GM20431 (cell line): ENCODE measurements around the gene CNOT2.
"Not testable (repeated sequence)": the region's sequence is repeated elsewhere in the genome, so short reads cannot be mapped to it uniquely, and the experiment has no call there.

Experiments
- in situ Hi-C: fragments of 300-500 bp; cut with MseI, MboI; formaldehyde crosslinking; loops from one replicate; pipeline ENCODE4 v1.15.0; 2020; ENCODE audit warnings: low sequenced_read_pairs; ENCODE audit not compliant: unreplicated experiment

The CNOT2 gene

DNA sequence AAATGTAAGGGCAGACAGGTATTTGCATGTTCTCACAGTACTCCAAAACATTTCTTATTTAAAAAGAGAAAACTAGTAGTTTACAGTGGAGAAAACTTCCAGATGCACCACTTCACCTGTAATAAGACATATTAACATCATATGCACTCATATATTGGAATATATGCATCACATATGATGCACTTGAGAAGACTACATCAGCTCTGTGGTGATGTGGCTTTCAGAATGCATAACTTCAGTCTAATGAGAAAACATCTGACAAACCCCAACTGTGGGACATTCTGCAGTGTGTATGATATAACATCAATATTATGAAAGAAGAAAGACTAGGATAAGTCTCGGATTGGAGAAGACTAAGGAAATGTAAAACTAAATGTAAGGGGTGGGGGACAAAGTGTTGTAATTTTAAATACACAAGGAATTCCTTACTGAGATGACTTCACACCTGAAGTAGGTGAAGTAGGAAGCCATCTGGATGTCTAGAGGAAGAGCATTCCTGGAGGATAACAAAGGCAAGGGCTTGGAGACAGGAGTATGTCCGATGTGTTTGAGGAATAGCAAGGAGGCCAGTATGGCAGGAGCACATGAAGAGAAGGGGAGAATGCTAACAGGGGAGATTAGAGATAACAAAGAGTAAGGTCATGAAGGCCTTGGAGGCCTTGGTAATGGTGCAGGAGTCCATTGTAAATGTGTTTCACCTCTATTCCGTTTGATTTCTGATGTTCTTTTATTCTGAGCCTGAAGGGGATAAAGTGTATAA lies 49.0 kb downstream of the CNOT2 start:
- in situ Hi-C loops = no loop called here

DNA sequence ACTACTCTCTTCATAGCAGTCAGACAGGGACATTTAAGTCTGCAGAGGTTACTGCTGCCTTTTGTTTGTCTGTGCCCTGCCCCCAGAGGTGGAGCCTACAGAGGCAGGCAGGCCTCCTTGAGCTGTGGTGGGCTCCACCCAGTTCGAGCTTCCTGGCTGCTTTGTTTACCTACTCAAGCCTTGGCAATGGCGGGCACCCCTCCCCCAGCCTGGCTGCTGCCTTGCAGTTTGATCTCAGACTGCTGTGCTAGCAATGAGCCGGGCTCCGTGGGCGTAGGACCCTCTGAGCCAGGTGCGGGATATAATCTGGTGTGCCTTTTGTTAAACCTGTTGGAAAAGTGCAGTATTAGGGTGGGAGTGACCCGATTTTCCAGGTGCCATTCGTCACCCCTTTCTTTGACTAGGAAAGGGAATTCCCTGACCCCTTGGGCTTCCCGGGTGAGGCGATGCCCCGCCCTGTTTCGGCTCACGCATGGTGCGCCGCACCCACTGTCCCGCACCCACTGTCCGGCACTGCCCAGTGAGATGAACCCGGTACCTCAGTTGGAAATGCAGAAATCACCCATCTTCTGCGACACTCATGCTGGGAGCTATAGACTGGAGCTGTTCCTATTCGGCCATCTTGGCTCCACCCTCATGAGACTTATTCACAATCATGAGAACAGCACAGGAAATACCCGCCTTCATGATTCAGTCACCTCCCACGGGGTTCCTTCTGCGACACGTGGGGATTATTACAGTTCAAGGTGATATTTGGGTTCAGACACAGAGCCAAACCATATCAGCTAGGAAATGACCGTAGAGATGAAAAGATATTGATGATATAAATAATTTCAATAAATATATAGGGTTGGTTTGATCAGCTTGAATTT lies 61.7 kb downstream of the CNOT2 start:
- in situ Hi-C loops = not testable (repeated sequence)

DNA sequence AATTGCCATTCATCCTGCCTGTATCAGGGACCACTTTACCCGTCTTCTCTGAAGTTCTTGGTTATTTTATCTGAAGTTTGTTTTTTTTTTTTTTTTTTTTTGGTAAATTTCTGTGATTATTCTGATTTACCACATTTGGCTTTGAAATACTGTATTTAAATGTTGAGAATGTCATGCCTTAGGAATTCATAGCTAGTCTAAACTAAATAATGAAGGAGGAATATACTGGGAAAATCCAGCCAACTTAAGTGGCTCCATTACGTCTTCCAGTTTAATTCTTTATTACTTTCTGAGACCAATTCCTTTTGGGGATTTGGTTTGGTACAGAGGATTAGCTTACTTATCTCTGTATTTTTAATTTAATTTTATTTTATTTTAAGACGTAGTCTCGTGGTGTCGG lies 62.6 kb downstream of the CNOT2 start:
- in situ Hi-C loops = no loop called here

DNA sequence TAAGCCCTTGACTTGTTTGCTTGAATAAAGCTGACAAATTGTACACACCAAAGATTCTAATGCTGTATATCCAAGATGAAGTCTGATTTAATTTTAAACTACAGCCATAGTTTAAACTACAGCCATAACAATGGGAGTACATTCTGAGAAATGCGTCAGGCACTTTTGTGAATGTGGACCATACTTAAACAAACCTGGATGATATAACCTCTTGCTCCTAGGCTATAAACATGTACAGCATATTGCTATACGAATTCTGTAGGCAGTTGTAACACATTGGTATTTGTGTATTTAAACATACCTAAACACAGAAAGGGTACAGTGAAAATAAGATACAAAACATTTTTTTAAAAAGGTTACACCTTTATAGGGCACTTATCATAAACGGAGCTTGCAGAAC lies 63.4 kb downstream of the CNOT2 start:
- in situ Hi-C loops = no loop called here

DNA sequence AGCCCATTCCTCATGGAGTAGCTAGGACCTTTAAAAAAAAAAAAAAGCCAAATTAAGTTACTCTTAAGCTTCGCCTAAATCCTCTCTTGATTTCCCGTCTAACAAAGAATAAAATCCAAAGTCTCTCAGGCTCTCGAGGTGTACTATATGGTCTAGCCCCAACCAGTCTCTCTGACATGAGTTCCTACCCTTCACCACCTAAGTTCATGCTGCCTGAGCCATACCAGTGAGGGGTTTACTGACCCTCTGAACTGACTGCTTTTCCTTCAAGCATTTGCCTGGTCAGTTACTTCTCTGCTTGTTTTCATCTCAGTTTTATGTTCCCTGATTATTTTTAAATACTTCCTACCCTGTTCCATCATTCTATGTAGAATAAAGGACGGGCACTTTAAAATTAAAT lies 64.6 kb downstream of the CNOT2 start:
- in situ Hi-C loops = no loop called here

DNA sequence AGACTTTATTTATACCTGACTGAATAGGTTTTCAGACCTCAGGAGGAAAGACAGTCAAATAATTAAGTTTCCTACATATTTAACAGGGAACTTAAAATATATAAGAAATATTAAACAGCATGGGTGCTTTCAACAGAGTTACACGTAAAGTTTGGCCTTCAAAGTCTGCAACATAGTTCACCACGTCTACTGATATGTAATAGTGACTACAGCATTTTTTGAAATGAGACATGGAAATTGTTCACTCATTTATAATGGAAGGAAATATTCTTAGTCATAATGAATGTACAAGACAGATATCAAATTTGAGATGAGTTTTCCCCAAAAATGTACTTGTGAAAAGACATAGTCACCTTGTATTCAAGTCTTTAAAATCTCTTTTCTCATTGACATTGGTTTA lies 66.1 kb downstream of the CNOT2 start:
- in situ Hi-C loops = no loop called here

DNA sequence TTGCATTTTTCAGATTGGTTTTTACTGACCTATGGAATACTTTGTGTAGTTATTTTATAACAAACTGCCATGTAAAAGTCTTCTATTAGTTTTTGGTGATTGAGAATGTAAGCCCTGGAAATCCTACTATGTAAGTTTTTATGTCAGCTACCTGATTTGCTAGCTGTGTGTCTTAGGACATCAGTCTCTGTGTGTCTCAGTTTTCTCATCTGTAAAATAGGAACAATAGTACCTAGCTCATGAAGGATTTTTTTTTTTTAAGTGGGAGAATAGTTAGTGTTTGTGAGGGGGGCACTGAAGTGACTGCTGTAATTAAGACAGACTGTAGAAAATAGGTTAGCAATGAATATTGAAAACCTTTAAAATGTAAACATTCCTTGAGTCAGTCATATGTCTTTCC lies 70.9 kb downstream of the CNOT2 start:
- in situ Hi-C loops = no loop called here

DNA sequence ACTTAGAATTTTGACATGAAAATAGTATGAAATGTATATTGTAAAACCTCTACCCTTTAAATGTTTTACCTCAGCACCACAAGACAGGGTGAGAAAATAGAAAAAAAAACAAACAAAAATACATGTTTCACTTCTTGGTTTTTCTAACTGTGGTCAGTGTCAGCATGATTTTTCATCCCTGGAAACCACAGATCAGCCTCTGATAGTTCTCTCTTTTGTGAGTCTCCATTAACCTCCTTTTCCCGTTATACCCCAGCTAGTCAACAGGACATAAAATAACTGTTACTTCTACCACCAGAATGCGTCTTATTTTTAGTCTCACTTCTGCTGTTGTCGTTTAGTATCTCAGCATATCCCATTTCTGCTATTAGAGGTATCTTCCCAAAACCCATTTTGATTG lies 74.5 kb downstream of the CNOT2 start:
- in situ Hi-C loops = no loop called here

DNA sequence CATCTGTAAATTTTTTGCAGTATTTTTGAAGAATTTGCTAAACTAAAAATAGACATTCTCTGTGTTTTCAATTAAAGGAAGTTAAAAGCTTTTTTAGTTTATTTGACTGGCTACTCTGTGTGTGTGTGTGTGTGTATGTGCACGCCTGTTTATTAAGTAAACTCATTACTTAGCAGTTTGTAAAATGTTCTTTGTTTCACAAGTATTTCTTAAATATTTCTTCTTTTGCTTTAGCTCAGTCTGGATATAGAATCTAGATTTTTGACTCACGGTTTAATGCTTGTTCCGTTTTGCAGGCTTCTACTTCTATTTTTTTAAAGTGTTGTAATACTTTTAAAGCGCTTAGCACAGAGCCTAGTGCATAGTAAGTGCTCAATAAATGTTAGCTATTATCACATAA lies 76.4 kb downstream of the CNOT2 start:
- in situ Hi-C loops = no loop called here

DNA sequence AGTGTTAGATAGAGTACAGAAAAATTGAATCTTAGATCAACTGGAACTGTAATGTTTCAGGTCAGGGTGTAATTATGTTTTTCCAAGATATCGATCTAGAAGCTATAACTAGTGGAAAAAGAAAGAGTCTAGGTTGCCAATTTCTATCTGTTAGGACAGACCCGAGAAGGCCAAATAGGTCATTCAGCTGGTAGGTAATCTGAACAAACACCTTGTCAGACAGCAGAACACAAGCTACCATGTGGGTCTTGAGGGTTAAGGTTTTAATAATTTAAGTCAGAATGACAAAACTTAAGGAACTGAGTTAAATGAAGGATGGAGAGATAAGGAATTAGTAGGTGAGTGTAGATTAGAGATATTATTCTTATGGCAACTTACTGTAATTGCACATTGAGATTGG lies 78.0 kb downstream of the CNOT2 start:
- in situ Hi-C loops = no loop called here

DNA sequence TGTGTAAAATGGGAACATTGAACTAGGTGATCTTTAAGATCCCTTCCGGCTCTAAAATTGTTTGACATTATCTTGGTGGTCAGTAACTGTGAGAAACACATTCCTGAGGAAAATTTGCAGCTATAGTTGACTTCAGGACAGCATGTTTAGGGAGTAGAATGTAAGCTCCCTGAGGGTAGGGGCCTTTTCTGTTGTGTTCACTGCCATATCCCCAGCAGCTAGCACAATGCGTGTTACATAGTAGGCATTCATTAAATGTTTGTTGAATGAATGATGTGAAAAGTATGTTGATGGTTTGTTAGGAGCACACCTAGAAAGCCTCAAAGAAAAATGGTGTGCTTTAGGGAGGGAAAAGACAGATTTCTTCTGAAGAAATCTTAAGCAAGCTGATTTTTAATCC lies 84.3 kb downstream of the CNOT2 start:
- in situ Hi-C loops = no loop called here

DNA sequence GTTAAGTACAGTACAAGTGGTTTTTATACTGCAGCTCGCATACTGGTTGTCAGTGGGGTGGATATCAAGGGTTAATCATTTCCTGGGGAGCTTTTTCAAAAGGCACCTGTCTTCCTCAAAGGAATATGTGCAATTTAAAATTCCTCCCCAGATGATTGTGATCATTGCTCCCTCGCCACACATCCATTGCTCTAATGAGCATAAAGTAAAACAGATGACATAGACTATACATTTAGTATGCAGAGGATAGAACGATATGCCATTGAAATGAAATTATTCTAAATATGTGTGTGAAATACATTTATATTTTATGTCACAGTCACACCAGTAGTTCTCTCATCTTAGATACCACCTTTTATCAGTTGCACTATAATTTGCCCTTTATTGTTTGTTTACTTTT lies 86.5 kb downstream of the CNOT2 start:
- in situ Hi-C loops = no loop called here

DNA sequence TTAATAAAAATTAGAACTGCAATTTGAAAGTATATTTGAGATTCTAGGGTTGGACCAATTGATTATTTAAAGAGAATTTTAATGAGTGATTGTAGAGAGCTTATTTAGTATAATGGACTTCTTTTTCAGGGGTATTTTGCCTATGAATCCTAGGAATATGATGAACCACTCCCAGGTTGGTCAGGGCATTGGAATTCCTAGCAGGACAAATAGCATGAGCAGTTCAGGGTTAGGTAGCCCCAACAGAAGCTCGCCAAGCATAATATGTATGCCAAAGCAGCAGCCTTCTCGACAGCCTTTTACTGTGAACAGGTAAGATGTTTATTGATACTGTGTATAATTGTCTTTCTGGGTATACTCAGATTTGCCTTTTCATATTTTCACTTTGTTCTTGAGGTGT lies 86.9 kb downstream of the CNOT2 start:
- in situ Hi-C loops = no loop called here

DNA sequence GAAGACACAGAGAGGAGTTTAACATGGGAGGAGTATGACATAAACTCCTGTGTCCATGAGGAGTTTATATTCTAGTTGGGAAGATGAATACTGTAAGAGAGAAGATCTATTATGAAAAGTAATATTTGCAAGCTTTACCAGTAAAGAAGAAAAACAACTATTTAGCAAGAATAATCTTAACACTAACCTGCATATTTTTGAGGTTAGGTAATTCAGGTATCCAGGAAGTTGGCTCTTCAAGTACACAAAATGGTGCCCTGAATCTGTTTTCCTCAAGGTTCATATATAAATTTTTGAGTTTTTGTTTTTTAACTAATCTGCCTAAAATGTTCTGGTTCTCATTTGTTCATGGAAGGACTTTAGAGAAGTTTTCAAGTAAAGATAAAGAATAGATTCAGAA lies 89.0 kb downstream of the CNOT2 start:
- in situ Hi-C loops = no loop called here

DNA sequence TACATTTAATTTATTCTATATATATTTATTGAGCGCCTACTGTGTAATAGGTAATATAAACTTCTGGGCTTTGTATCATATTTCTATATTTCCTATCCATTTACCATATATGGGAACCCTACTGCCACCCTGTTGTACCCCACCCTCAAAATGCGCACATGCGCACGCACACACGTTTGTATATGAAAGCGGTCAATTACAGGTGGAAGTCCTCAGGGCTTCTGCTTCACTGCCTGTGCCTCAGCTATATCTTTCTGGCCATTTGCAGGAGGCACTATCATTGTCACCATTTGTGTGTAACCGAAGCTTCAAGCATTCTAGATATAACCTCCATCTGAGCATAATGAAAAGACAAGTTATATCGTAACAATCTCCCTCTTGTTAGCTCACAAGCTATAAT lies 91.5 kb downstream of the CNOT2 start:
- in situ Hi-C loops = no loop called here

DNA sequence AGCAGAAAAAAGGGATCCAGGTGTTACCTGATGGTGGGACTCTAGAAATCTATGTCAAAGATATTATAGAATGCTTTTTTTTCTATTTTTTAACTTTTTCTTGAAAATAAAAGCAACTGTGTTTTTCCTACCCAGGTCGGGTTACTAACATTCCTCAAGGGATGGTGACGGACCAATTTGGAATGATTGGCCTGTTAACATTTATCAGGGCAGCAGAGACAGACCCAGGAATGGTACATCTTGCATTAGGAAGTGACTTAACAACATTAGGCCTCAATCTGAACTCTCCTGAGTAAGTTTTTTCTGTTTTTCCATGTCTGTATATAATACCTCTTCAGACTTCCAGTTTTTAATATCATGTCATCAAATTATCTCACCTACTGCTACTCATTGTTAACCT lies 95.3 kb downstream of the CNOT2 start:
- in situ Hi-C loops = no loop called here

DNA sequence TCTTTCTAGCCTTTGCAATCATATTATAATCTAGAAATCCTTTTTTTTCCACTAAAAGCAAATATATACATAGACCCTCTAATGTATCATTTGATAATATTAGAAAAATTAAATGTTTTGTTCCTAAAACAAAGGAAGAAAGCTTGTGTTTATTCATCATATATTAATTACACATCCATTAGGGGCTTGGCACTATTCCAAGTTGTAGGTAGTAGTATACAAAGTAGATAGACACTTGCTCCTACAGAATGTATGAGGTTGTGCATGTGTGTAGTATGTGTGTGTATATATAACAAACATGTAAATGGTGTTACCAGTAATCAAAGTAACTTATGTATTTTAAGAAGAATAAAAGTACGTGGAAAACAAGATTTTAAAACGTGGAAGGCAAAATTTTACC lies 107.8 kb downstream of the CNOT2 start:
- in situ Hi-C loops = no loop called here

DNA sequence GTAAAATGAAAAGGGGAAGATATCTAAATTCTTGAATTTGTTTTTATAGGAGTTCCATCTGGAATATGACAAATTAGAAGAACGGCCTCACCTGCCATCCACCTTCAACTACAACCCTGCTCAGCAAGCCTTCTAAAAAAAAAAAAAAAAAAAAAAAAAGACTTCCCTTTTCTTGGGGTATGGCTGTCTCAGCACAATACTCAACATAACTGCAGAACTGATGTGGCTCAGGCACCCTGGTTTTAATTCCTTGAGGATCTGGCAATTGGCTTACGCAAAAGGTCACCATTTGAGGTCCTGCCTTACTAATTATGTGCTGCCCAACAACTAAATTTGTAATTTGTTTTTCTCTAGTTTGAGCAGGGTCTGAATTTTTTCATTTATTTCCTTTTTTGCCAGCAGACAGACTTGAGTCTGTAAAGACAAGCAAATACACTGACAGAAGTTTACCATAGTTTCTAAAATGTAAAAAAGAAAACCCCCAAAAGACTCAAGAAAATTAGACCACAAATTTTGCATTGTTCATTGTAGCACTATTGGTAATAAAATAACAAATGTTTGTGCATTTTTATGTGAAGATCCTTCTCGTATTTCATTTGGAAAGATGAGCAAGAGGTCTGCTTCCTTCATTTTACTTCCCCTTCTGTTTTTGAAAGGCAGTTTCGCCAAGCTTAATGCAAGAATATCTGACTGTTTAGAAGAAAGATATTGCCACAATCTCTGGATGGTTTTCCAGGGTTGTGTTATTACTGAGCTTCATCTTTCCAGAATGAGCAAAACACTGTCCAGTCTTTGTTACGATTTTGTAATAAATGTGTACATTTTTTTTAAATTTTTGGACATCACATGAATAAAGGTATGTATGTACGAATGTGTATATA lies 110.8 kb downstream of the CNOT2 start:
- in situ Hi-C loops = no loop called here

DNA sequence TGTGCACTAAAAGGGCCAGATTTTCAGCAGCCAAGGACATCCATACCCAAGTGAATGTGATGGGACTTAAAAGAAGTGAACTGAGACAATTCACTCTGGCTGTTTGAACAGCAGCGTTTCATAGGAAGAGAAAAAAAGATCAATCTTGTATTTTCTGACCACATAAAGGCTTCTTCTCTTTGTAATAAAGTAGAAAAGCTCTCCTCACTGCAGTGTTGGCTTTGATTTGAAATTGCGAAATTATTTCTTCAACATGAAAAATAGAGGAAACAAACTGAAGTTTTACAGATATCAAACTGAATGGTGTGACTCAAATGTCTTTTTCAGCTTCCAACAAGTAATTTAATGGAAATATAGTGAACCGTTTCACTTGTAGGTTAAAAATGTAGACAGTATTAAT lies 111.6 kb downstream of the CNOT2 start:
- in situ Hi-C loops = no loop called here

DNA sequence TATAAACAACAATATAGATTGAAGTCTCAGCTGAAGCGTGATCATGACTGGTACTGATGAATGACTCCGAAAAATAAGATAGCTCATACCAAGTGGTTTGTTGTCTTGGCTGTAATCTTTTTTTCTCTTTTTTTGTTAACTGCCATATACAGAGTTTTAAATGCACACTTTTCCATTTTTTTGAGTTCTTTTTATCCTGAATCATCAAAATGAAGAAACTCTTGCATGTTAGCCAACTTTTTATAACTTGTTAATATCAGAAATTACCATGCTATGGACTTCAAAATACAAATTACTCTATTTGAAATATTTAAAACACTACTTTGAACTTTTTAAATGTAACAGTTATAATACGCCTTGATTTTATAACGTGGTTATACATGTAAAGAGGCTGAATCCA lies 112.7 kb downstream of the CNOT2 start:
- in situ Hi-C loops = no loop called here
